ENCODE data around the gene MARCHF3. TPM values are rescaled to one million over a fixed set of nuclear protein-coding genes. Genes with fewer than 3 reads are reported as not detected.
A peak's percentile ranks its signal among the peaks of the same experiment; 100 is the strongest.

MARCHF3 gene
- total RNA-seq, 1 experiment from 2014 or later = 16.1 TPM

- Mint-ChIP-seq H3K4me1 (peaks cover 61% of the 10 kb centered on the region), H3K27ac (peak overlapping the region; percentile 37; the same call in 1 of the 2 replicates), H3K4me3 (peak overlapping the region; percentile 7), H3K9me3 (no peaks in the 10 kb centered on the region), H3K27me3 (ENCODE audit: low read depth) (peaks cover 6% of the 10 kb centered on the region), H3K36me3 (no peaks in the 10 kb centered on the region)
- TF ChIP-seq CREB1 (CRISPR knock-in tag; IDR thresholded peaks at IDR 0.05) (no peak), ATF2 (CRISPR knock-in tag; IDR thresholded peaks at IDR 0.05; ENCODE audit: borderline replicate concordance, low read depth) (no peak), ZBTB21 (CRISPR knock-in tag; IDR thresholded peaks at IDR 0.05; ENCODE audit: borderline replicate concordance) (no peak), CBFB (CRISPR knock-in tag; IDR thresholded peaks at IDR 0.05; ENCODE audit: low read depth) (no peak), ZNF121 (CRISPR knock-in tag; IDR thresholded peaks at IDR 0.05) (no peak)
- ATAC-seq (peak; percentile 51), DNase-seq (ENCODE audit: low spot score) (no peak)
- CTCF ChIA-PET = no interaction called here
- POLR2A ChIA-PET = no interaction called here
Measured at GRCh38 chr5:127076315-127077129, 46.2 kb upstream of the MARCHF3 start.

- peaks cover 61% of the 10 kb centered on the region for H3K4me1 Mint-ChIP-seq
- no peaks in the 10 kb centered on the region for H3K9me3 Mint-ChIP-seq
- ATAC-seq (no peak), DNase-seq (ENCODE audit: low spot score) (no peak)
- H3K27ac Mint-ChIP-seq = no peak overlapping the region
- TF ChIP-seq PRDM15 (CRISPR knock-in tag; IDR thresholded peaks at IDR 0.05) (no peak), FOXP1 (CRISPR knock-in tag; IDR thresholded peaks at IDR 0.05; ENCODE audit: borderline replicate concordance) (no peak)
- no peak overlapping the region for H3K4me3 Mint-ChIP-seq
- CTCF ChIA-PET = no interaction called here
- POLR2A ChIA-PET = no interaction called here
- H3K36me3 Mint-ChIP-seq = no peaks in the 10 kb centered on the region
- H3K27me3 Mint-ChIP-seq (ENCODE audit: low read depth) = no peaks in the 10 kb centered on the region; the same call in 1 of the 2 replicates
Measured at GRCh38 chr5:127074466-127074865, 44.1 kb upstream of the MARCHF3 start.

GRCh38 chr5:127072861-127073846 is 42.8 kb upstream of the MARCHF3 start, which contains the start of gene C5orf63:
TSS of gene C5orf63 (minus strand) at chr5:127073502. CDS start at chr5:127058995, 14,507 bp downstream.
- CTCF ChIA-PET = interaction anchor here (0.6 to 0.8 kb wide), 2 partner anchors 13 to 48 kb away, joined by 3 read pairs; no protein-coding TSS in a partner anchor

More at GRCh38 chr5:127072861-127073846, 42.8 kb upstream of the MARCHF3 start, which contains the start of gene C5orf63:
- no peaks in the 10 kb centered on the region for H3K36me3 Mint-ChIP-seq
- POLR2A ChIA-PET = interaction anchor here (0.6 to 0.8 kb wide), 2 partner anchors 10 to 49 kb away, joined by 3 read pairs; no protein-coding TSS in a partner anchor
- H3K4me1 Mint-ChIP-seq = peaks cover 64% of the 10 kb centered on the region
- H3K9me3 Mint-ChIP-seq = no peaks in the 10 kb centered on the region
- no peaks in the 10 kb centered on the region; the same call in 1 of the 2 replicates for H3K27me3 Mint-ChIP-seq (ENCODE audit: low read depth)
- H3K4me3 Mint-ChIP-seq = peak within 1 kb of the TSS; percentile 72
- no peak for TF ChIP-seq ZNF263 (CRISPR knock-in tag; IDR thresholded peaks at IDR 0.05; ENCODE audit: low read depth)
- TF ChIP-seq GABPB1 (CRISPR knock-in tag; IDR thresholded peaks at IDR 0.05) = peak; percentile 71
- TF ChIP-seq IRF2 (CRISPR knock-in tag; IDR thresholded peaks at IDR 0.05; ENCODE audit: borderline replicate concordance, low read depth) = no peak
- no peak for TF ChIP-seq ATF2 (CRISPR knock-in tag; IDR thresholded peaks at IDR 0.05; ENCODE audit: borderline replicate concordance, low read depth)
- TF ChIP-seq CREM (CRISPR knock-in tag; IDR thresholded peaks at IDR 0.05) = no peak
- TF ChIP-seq JAZF1 (CRISPR knock-in tag; IDR thresholded peaks at IDR 0.05) = no peak
- peak; percentile 53 for DNase-seq (ENCODE audit: low spot score)
- peak within 1 kb of the TSS; percentile 68; the same call in 1 of the 2 replicates for H3K27ac Mint-ChIP-seq
- peak; percentile 76 for ATAC-seq

All from WTC11 (cell line).